Keratinocyte (primary cell): ENCODE data around the gene ZSCAN5A.

Experiments used
- EZH2 ChIP-seq: IDR thresholded peaks from one replicate; pipeline ENCODE4 v1.6.1; 2012; ENCODE audit warnings: inconsistent platforms, mild to moderate bottlenecking, low read length, moderate library complexity
- TF ChIP-seq, protein P1 (sequence below), 3 experiments: IDR thresholded peaks in 1 of 3; conservative IDR thresholded peaks in 1 of 3; optimal IDR thresholded peaks in 1 of 3; 2 replicates in 2 of 3; 3 replicates in 1 of 3; pipeline versions ENCODE3 to v1.5.1; 2011; ENCODE audit warnings: low read length in 3 of 3, mild to moderate bottlenecking in 3 of 3, moderate library complexity in 2 of 3, control low read depth in 1 of 3, inconsistent platforms in 1 of 3; ENCODE audit not compliant: insufficient read depth in 2 of 3; ENCODE audit errors: extremely low read depth in 1 of 3

DNA sequence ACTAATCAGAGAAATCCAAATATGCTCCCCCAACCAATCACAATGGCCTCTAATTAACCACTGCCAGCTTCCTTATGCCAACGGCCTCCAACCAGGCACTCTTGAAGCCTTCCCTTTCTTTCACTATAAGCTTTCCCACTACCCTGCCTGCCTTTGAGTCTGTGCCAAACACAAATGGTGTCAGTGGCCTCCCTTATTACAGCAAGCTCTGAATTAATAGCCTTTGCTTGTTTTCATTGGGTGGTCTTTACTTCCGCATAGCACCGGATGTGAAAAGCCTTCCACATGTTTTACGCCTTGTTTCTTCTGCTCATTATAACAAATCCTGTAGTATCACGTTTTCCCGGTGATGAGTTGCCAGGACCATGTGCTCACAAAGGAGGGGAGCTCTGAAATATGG, 43.5 kb downstream of the ZSCAN5A start:
- TF ChIP-seq, protein P1, sequence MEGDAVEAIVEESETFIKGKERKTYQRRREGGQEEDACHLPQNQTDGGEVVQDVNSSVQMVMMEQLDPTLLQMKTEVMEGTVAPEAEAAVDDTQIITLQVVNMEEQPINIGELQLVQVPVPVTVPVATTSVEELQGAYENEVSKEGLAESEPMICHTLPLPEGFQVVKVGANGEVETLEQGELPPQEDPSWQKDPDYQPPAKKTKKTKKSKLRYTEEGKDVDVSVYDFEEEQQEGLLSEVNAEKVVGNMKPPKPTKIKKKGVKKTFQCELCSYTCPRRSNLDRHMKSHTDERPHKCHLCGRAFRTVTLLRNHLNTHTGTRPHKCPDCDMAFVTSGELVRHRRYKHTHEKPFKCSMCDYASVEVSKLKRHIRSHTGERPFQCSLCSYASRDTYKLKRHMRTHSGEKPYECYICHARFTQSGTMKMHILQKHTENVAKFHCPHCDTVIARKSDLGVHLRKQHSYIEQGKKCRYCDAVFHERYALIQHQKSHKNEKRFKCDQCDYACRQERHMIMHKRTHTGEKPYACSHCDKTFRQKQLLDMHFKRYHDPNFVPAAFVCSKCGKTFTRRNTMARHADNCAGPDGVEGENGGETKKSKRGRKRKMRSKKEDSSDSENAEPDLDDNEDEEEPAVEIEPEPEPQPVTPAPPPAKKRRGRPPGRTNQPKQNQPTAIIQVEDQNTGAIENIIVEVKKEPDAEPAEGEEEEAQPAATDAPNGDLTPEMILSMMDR (optimal IDR thresholded peaks at IDR 0.05 in 1 of 3, IDR thresholded peaks at IDR 0.05 in 1 of 3, conservative IDR thresholded peaks at IDR 0.05 in 1 of 3; ENCODE audit: extremely low read depth in 1 of 3, insufficient read depth in 2 of 3, low read length in 3 of 3), result no peak
- TF ChIP-seq EZH2, result no peak
